ENCODE results near the gene GGTLC3.
"Not testable (repeated sequence)": the region's sequence is repeated elsewhere in the genome, so short reads cannot be mapped to it uniquely, and the experiment has no call there.

Gene GGTLC3

GRCh38 chr22:18518061-18518460, at the start of gene GGTLC3:
GGTLC3 (minus strand) TSS chr22:18518161; CDS start chr22:18517897, 264 bp downstream.
- H3K4me3 ChIP-seq (ENCODE audit: low read length) = not testable (repeated sequence)

- H3K4me3 ChIP-seq (ENCODE audit: low read length) = not testable (repeated sequence)
These were observed 42.4 kb upstream of the GGTLC3 start for GRCh38 chr22:18560099-18560974.

- H3K4me3 ChIP-seq (ENCODE audit: low read length) = not testable (repeated sequence)
These were observed 41.0 kb upstream of the GGTLC3 start for GRCh38 chr22:18558939-18559338.

- not testable (repeated sequence) for H3K4me3 ChIP-seq (ENCODE audit: low read length)
These were observed 40.6 kb upstream of the GGTLC3 start for GRCh38 chr22:18558516-18558915.

- not testable (repeated sequence) for H3K4me3 ChIP-seq (ENCODE audit: low read length)
These were observed 36.6 kb upstream of the GGTLC3 start for GRCh38 chr22:18554280-18555256.

GRCh38 chr22:18552839-18553597, 35.1 kb upstream of the GGTLC3 start:
- not testable (repeated sequence) for H3K4me3 ChIP-seq (ENCODE audit: low read length)

- H3K4me3 ChIP-seq (ENCODE audit: low read length) = not testable (repeated sequence)
These were observed 33.1 kb upstream of the GGTLC3 start for GRCh38 chr22:18551046-18551445.

GRCh38 chr22:18549458-18550179, 31.7 kb upstream of the GGTLC3 start:
- not testable (repeated sequence) for H3K4me3 ChIP-seq (ENCODE audit: low read length)

- H3K4me3 ChIP-seq (ENCODE audit: low read length) = not testable (repeated sequence)
These were observed 26.7 kb upstream of the GGTLC3 start for GRCh38 chr22:18544615-18545014.

GRCh38 chr22:18543400-18543799, 25.4 kb upstream of the GGTLC3 start:
- H3K4me3 ChIP-seq (ENCODE audit: low read length) = not testable (repeated sequence)

- not testable (repeated sequence) for H3K4me3 ChIP-seq (ENCODE audit: low read length)
These were observed 22.0 kb upstream of the GGTLC3 start for GRCh38 chr22:18539994-18540393.

- H3K4me3 ChIP-seq (ENCODE audit: low read length) = not testable (repeated sequence)
These were observed 16.4 kb upstream of the GGTLC3 start for GRCh38 chr22:18534315-18534714.

- not testable (repeated sequence) for H3K4me3 ChIP-seq (ENCODE audit: low read length)
These were observed 15.7 kb upstream of the GGTLC3 start for GRCh38 chr22:18533633-18534032.

GRCh38 chr22:18529416-18530145, 11.6 kb upstream of the GGTLC3 start:
- H3K4me3 ChIP-seq (ENCODE audit: low read length) = not testable (repeated sequence)

GRCh38 chr22:18528597-18529415, 10.8 kb upstream of the GGTLC3 start:
- not testable (repeated sequence) for H3K4me3 ChIP-seq (ENCODE audit: low read length)

- H3K4me3 ChIP-seq (ENCODE audit: low read length) = not testable (repeated sequence)
These were observed 10.0 kb upstream of the GGTLC3 start, which contains the start of gene TMEM191B for GRCh38 chr22:18527752-18528596. TMEM191B (plus strand) TSS chr22:18527802; CDS start chr22:18527981, 179 bp downstream.

- not testable (repeated sequence) for H3K4me3 ChIP-seq (ENCODE audit: low read length)
These were observed 5.4 kb upstream of the GGTLC3 start for GRCh38 chr22:18523328-18523727.

- not testable (repeated sequence) for H3K4me3 ChIP-seq (ENCODE audit: low read length)
These were observed 4.8 kb upstream of the GGTLC3 start for GRCh38 chr22:18522762-18523161.
